HG03457 (cell line): ENCODE data around the gene CFAP97.
"Not testable (repeated sequence)": the region's sequence is repeated elsewhere in the genome, so short reads cannot be mapped to it uniquely, and the experiment has no call there.

Experiments
- ATAC-seq: cut with Tn5 transposase; IDR thresholded peaks from one replicate; pipeline ENCODE4 v1.9.1; 2021; ENCODE audit warnings: moderate number of reproducible peaks; ENCODE audit not compliant: unreplicated experiment

The CFAP97 gene

DNA sequence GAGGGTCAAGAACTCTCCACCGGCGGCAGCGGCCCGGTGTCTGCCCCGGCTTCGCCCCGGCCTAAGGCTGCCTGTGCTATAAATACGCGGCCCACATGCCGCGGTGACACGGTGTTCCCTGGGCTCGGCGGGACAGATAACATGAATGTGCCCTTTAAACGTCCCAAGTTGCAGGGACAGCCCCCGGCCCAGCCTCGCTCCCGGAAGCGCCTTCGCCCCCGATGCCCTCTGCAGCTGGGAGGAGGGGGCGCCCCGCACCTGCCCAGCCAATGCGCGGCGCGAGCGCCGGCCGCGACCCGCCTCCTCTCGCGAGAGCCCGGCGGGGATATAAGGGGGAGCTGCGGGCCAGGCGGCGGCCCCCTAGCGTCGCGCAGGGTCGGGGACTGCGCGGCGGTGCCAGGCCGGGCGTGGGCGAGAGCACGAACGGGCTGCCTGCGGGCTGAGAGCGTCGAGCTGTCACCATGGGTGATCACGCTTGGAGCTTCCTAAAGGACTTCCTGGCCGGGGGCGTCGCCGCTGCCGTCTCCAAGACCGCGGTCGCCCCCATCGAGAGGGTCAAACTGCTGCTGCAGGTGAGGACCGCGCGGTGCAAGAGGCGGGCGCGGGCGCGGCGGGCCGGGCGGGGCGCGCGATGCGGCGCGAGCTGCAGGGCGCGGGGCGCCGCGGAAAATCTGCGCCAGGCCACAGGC is 60.7 kb downstream of the CFAP97 start, which contains the start of gene SLC25A4:
TSS of gene SLC25A4 (plus strand) at position 355 of the 689 bp plus-strand sequence. CDS start at position 462, 107 bp downstream.
- peak; percentile 96 for ATAC-seq

DNA sequence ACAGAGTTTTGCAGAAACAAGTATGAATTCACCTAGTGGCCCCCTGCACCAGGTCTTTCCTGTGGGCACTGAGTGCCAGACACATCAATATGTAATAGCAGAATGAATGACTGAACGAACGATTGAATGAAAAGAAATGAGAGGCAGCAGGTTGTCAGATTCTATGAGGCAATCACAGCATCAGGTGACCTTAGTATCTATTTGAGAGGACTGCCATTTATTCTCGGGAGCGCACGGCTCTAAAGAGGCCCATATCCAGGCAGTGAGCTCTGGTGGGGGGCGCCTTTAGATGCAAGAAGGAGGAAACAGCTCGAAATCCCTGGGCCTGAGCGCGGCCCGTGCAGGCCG is 61.3 kb downstream of the CFAP97 start:
- ATAC-seq = no peak

DNA sequence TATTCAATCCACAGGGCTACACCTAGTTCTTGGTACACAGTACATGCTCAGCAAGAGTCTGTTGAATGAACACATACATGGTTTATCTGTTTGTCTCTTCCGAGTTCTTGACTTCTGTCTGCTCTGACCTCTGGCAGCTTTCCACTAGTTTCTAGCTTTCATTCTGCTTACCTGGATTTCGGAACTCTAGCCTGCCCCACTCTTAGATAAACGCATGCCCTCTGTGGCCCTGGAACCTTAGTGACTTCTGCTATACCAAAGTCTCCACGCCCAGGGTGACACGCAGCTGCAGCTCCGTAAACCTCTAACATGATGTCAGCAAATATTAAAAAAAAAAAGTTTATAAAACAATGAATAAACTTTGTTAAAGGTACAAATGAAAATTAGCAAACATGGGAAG is 62.0 kb downstream of the CFAP97 start:
- ATAC-seq = no peak

DNA sequence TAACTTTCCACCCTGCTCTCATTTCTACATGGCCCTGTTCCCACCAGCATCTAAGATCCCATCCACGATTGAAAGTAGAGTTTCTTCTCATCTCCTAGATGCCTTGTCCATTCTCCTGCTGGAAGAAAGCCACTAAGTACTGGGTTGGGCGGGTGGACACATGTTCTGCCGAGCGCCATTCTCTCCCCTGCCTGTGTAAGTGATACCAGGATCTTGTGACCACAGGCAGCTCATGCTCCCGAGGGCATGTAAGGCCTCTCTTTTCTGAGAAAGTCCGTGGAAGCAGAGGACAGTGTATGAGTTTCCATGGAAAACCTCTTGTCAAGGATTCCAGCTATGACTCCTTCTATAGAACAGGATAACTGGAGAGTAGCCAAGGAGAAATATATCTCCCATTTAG is 64.1 kb downstream of the CFAP97 start:
- ATAC-seq = no peak

DNA sequence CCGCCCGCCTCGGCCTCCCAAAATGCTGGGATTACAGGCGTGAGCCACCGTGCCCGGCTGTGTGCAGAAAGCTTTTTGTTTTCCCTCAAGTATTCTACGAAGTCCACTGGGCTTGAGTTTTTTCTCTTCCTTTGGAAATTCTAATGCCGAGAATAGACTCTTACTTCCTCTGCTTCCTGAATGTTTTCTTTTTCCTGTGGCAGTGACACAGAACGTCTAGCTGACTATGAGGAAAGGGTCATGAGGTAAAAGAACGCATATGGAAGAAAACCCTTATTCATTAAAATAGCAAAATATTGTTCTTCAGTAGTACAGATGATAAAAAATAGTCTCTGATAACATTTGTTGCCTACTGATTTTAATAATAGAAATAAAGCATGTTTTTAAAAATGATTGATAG is 65.6 kb downstream of the CFAP97 start:
- no peak for ATAC-seq

DNA sequence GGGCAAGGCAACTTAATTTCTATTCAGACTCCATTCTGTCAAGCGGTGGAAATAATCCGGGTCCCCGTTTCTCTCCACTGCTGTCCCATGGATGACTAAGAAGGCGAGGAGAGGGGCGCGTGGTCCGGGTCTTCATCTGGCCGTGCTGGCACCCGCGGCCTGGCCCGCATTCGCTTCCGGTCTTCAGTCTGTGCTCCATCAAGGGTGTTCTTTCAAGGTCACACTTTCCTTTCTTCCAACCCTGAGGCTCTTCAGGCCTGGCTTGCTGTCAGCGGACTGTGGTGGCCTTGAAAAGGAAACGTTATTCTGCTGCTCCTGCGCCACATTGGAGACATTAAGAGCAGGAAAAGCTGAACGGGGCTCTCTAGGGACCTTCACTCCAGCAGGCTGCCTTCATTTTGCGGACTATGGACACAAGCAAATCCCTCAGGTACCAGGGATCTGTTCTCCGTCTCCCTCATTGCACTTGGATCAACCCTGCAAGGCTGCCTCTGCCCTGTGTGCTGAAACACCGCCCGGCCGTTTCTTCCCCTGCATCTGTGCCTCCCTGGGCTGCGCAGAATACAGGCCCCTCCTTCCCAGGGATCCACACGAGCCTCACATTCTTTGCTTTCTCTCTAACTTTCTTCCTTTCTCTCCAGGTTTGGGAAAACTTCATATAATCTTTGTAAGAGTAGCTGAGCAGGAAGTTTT is 66.4 kb downstream of the CFAP97 start:
- no peak for ATAC-seq

DNA sequence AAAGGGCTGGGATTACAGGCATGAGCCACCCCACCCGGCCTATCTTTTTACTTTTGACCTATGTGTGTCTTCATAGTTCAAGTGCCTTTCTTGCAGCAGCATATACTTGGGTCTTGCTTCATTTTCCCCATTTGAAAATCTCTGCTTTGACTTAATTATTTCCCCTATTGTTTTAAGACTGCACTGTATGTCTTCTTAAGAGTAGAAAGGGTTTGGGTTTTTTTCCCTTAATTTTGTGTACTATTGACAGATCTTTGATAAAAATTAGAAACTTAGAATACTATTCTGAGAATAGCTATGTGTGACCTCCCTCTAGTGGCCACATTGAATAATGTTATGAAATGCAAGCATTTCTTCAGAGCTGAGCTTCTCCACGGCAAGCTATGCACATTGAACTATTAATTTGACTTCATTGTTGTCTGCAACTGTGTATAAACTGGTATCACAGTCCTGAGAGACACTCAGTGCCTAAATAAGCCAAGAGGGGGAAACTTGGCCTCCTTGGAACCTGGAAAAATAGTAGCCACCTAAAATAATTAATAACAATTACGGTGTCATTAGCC is 69.4 kb downstream of the CFAP97 start:
- no peak for ATAC-seq

DNA sequence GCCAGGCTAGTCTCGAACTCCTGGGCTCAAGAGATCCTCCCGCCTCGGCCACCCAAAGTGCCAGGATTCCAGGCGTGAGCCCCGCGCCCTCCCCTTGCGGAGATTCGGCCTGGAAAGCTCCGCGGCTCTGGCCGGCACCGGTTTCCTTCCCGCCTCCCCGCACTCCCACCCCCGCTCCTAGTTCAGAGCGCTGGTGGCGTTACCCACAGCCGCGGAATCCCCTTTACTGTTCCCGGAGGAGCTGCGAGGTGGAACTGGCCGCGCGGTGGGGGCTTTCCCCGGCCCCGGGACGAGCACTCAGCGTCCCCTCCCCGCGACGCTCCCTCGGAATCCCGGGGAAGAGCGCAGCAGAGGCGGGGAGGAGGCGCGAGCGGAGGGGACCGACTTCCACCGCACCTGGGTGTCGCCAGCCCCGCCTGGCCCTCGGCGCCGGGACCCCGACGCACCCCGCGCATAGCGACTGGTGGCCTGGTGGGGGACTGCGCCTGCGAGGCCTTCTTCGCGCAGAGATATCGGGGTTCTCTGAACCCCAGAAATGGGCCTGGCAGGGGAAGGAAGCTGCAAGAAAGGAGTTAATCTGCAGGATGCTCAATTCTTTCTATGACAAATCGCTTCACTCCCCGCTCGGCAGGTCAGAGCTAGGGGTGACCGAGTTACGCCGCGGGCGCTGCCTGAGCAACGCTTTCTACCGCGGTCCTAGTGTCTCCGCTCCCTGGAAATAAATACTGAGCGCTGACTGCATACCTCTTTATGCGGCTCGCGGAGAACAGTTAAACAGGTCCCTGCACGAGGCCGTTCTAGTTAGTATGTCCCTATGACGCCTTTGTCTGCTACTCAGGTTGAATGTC is 75.3 kb downstream of the CFAP97 start:
- ATAC-seq = no peak

DNA sequence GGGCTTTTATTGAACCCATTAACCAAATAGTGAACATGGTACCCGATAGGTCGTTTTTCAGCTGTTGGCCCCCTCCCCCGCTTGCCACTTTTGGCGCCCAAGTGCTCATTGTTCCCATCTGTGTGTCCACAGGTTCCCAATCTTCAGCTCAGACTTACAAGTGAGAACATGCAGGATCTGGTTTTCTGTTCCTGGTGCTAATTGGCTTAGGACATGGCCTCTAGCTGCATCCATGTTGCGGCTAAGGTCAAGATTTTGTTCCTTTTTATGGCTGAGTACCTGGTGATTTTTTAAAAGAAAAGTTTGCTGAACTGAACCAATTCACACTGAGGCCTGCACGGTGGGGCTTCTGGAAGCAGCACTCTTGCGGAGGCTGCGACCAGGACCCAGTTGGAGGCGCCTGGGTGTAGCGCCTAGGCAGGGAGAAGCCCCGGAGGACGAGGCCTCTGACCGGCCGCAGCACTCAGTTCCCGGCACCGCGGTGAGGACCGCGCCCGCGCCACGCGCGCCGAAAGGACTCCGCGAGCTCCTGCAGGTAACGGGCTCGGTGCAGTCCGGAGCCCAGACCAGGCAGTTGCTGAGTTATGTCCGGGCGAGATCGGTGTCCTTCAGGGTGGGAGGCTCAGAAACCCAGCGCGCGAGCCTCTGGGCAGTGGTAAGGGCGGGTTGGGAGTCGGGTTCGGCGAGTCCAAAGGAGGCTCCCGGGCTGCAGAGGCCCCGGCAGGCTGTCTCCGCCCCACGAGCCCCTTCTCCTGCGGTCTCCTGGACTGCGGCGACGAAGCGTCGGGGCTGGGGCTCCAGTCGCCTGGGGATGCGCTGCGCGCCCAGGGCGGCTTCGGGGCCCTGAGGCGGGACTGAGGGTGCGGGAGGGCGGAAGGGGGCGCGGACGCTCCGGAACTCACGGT is 76.5 kb downstream of the CFAP97 start:
- no peak for ATAC-seq

DNA sequence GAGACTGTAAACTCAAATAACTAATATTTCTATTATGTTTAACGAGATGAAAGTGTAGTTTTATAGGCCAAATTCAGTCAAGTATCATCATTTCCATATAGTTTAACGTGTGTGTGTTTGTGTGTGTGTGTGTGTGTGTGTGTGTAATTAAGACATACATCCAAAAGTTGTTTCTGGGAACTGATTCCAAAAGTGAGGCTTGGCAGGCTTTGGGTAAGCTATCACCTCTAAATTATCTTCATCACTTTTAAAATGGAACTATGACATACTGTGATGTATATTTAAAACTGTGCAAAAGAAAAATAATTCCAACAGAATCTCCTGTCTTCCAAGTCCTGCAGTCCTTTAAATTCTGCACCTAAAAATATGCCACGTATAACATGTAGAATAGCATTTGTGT is 79.8 kb downstream of the CFAP97 start:
- no peak for ATAC-seq

DNA sequence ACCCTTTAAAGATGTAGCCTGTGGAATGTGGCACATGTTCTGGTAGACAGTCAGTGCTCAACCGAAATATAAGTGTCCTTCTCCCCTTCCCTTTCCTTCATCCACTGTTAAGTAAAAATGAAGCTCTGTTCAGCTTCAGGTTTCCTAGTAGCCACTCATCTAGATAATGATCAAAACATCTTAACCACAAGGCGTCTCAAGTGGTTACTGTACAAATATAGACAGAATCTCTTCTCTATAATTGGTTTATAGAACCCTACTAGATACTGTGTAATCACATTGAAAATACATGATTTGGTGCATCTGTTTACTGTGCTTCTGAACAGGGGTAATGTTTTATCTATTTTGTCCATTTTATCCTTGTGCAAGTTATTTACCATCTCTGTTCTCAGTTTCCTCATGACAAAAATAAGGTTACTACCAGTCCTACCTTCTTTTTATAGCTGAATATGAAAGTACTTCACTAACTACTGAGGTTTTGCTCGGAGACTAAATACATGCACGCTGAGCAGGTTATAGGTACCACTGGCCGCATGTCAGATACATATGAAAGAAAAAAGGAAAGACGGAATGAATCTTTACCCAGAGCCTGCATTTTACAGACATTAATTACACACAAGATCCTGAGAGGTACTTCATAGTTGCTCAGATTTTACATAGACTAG is 81.0 kb downstream of the CFAP97 start:
- ATAC-seq = no peak

DNA sequence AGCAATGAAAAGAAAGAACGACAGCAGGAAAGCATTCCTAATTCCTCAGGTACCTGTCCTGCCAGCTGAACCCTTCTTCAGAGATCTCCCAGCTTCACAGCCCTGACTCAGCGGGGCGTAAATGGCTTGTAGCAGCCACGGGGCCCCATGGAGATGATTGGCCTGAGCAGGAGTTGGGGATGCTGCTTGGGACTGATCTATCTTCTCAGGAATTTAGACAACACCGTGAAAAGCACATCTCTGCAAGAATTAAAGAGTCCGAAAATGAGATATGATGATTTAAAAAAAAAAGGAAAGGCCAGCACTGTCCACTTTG is 83.2 kb downstream of the CFAP97 start:
- ATAC-seq = no peak

DNA sequence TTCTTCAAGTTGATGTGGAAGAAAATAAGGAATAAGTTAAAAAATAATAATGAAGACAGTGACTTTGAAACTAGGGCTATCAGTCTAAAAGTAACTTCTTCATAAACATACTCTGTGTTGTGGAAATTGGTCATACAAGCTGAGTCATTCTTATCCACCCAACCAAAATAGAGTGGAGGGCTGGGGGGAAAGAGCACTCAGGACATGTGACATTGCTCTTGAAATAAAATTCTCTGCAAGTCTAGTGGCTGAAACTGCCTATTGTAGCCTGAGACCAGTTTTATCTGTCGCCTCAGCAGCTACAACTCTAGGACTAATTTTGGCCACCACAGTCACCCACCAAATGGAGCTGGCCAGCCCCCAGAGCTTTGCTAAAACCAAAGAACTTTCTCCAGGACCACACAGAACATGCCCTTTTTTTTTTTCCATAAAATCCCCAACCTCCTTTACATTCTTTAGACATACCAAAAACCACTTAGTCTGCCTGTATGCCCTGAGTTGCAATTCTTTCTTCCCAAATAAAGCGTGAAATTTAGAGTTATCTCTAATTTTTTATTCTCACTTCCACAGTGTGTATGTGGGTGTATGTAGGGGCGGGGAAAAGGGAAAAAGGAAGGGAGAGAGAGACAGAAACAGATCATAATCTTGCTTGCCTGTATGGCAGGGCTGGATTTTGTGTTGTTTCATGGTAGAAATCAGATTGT is 83.7 kb downstream of the CFAP97 start:
- no peak for ATAC-seq

DNA sequence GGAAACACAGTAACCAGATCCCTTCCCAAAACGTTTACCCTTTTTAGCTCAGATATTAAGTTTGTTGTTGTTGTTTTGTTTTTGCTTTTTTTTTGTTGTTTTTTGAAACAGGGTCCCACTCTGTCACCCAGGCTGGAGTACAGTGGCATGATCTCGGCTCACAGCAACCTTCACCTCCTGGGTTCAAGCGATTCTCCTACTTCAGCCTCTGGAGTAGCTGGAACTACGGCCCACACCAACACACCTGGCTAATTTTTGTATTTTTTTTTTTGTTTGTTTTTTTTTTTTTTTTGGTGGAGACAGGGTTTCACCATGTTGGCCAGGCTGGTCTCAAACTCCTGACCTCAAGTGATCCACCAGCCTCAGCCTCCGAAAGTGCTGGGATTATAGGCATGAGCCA is 84.3 kb downstream of the CFAP97 start:
- not testable (repeated sequence) for ATAC-seq

DNA sequence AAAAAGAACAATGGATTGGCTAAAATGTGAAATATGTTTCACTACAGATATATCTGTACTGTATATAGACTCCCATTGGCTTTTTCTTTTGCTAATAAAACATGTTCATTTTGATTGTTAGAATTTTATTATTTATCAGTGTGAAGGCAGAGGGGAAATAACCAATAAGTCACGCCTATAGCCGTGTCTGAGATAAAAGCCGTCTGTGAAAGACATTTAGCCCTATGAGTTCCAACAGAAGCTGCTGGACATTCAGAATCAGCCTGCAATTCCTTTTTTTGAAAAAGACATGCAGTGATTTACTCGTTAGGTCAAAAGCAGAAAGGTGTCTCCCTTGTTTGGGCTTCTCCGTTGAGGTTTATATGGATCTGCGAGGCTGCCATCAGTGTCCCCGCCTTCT is 84.9 kb downstream of the CFAP97 start:
- ATAC-seq = no peak

DNA sequence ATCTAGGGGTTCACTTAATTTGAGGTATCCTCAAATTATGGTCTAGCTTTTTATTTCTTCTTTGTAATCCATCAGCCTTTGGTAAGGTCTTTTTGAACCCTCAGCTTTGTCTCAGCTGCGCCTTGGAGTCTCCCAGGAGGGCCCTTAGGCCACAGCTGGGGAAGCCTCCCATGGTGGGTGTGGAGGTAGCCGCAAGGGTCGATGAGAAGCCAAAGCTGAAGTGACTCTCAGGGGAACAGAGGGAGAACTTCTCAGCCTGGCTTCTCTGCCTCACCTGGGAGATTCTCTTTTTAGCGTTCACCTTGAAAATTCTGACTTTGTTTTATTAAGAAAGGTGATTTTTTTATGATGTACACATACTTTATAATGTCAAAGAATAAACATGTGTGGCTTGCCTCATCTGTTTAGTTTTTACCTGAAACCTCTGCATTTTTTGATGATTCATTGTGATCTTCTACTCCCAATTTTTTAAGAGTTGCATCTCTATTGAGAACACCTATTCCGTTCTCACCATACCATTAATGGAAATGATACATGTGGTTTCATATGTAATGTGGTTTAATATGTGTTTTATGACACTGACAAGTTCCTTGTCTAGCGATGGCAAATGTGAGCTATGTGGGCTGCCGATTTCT is 86.4 kb downstream of the CFAP97 start:
- ATAC-seq = no peak

DNA sequence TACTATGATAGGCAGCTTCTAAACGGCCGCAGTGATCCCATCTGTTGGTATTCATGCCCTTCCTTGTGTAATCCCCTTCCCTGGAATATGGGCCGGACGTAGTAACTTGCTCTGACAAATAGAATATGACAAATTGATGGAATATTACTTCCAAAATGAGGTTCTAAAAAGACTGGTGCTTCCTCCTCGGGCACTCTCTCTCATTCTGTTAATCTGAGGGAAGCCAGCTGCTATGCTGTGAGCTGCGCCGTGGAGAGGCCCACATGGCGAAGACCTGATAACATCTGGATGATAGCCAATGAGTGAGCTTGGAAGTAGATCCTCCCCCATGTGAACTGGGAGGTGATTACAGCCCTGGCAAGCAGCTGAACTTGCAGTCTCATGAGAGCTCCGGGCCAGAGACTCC is 88.0 kb downstream of the CFAP97 start:
- ATAC-seq = no peak

DNA sequence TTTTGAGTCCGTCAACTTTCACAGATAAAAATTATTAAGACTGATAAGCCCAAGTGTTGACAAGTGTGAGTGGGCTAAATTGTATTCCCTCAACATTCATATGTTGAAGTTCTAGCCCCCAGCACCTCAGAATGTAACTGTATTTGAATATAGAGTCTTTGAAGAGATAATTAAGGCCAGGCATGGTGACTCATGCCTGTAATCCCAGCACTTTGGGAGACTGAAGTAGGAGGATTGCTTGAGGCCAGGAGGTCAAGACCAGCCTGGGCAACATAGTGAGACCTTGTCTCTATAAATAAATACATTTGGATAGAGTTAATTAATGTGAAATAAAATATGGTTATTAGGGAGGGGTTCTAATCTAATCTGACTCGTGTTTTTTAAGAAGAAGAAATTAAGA is 90.5 kb downstream of the CFAP97 start:
- ATAC-seq = no peak

DNA sequence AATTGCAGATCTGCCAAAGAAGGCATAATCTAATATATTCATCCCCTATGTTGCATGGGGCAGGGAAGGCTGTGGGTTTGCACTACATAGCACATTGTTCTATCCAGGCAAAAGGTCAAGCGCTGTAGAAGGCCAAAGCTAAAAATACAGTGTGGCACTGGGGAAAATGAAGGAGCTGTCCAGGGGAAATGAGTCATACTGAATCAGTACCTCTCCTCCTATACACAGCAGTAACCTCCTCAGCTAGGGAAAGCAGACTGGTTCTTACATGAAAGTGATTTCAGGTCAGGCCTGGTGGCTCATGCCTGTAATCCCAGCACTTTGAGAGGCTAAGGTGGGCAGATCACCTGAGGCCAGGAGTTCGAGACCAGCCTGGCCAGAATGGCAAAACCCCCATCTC is 91.7 kb downstream of the CFAP97 start:
- no peak for ATAC-seq
